ENCODE results near the gene WDR4. TPM values are rescaled to one million over a fixed set of nuclear protein-coding genes. Genes with fewer than 3 reads are reported as not detected.
"Not testable (repeated sequence)": the region's sequence is repeated elsewhere in the genome, so short reads cannot be mapped to it uniquely, and the experiment has no call there.

Gene WDR4
- total RNA-seq, 1 experiment from 2014 or later = 42.6 TPM

DNA sequence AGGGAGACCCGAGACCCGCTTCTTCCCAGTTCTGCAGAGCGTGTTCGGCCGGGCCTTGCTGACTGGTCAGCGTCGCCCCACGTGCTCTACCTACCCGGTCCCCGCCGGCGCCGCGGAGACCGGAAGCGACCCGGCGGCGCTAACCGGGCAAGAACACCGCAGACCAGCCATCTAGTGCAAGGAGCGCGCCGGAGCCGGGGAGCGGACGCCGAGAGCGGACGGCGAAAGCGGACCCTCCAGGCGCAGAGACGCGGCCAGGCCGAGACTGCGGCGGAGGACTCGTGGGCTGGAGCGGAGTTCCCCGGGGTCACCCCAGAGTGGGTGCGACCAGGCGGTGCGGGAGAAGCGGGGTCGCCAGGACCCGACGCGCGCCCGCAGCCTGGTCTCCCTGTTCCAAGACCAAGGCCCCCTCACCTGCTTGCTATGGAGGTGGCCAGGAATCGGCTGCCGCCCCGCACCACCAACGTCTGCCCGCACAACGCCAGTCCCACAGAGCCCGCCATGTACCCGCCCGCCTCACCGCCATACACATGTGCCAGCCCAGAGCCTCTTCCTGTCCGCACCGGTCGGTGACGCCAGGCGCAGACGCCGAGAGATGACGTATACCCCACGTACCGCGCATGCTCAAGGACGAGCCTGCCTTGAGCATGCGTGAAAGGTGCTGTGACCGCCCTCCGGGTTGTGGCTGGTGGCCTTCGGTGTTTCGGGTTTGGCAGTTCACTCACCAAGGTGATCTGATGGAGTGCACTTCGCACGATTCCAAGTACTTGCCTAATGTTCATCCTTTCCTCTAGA is at the start of gene WDR4 (continued):
- TF ChIP-seq ZBTB21 (CRISPR knock-in tag; IDR thresholded peaks at IDR 0.05; ENCODE audit: borderline replicate concordance) (no peak), ZNF425 (CRISPR knock-in tag; conservative IDR thresholded peaks at IDR 0.05) (no peak), GTF2I (CRISPR knock-in tag; conservative IDR thresholded peaks at IDR 0.05) (no peak), ZNF317 (CRISPR knock-in tag; IDR thresholded peaks at IDR 0.05; ENCODE audit: borderline replicate concordance, low read depth) (no peak), JAZF1 (CRISPR knock-in tag; IDR thresholded peaks at IDR 0.05) (no peak), SP1 (CRISPR knock-in tag; conservative IDR thresholded peaks at IDR 0.05) (peak; percentile 81), E2F5 (CRISPR knock-in tag; IDR thresholded peaks at IDR 0.05) (peak; percentile 62; the same call in 1 of the 2 replicates), E2F1 (CRISPR knock-in tag; IDR thresholded peaks at IDR 0.05) (no peak; the same call in 1 of the 2 replicates), SMAD4 (CRISPR knock-in tag; IDR thresholded peaks at IDR 0.05) (no peak), ZNF396 (CRISPR knock-in tag; IDR thresholded peaks at IDR 0.05; ENCODE audit: borderline replicate concordance) (no peak), CDX4 (CRISPR knock-in tag; IDR thresholded peaks at IDR 0.05; ENCODE audit: borderline replicate concordance) (no peak), NFYB (CRISPR knock-in tag; conservative IDR thresholded peaks at IDR 0.05; ENCODE audit: low read depth) (peak; percentile 73), PRRX2 (CRISPR knock-in tag; IDR thresholded peaks at IDR 0.05) (0 out of 2 replicates have a peak, but pooled peaks have one; percentile 45), NFATC4 (CRISPR knock-in tag; IDR thresholded peaks at IDR 0.05) (no peak)
- TF ChIP-seq, protein P1, sequence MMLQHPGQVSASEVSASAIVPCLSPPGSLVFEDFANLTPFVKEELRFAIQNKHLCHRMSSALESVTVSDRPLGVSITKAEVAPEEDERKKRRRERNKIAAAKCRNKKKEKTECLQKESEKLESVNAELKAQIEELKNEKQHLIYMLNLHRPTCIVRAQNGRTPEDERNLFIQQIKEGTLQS (CRISPR knock-in tag; conservative IDR thresholded peaks at IDR 0.05) = no peak
- TF ChIP-seq, protein P2, sequence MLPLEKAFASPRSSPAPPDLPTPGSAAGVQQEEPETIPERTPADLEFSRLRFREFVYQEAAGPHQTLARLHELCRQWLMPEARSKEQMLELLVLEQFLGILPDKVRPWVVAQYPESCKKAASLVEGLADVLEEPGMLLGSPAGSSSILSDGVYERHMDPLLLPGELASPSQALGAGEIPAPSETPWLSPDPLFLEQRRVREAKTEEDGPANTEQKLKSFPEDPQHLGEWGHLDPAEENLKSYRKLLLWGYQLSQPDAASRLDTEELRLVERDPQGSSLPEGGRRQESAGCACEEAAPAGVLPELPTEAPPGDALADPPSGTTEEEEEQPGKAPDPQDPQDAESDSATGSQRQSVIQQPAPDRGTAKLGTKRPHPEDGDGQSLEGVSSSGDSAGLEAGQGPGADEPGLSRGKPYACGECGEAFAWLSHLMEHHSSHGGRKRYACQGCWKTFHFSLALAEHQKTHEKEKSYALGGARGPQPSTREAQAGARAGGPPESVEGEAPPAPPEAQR (CRISPR knock-in tag; IDR thresholded peaks at IDR 0.05) = no peak

DNA sequence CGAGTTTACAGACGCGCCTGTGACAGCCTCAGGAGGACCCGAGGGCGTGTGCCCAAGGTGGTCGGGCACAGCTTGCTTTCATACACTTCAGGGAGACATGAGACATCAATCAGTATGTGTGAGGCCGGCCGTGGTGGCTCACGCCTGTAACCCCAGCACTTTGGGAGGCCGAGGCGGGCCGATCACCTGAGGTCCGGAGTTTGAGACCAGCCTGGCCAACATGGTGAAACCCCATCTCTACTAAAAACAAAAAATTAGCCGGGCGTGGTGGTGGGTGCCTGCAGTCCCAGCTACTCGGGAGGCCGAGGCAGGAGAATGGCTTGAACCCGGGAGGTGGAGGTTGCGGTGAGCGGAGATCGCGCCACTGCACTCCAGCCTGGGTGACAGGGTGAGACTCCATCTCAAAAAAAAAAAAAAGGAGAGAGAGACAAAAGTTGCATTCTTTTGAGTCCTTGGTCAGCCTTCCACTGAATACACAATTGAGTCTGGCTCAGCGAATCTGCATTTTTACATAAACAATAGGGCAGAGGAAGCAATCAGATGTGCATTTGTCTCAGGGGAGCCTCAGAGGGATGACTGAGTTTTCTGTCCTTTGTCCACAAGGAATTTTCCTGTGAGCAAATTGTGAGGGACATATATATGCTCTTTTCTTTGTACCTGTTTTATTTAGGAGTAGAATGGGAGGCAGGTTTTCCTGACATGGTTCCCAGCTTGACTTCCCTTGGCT is 48.3 kb upstream of the WDR4 start:
- ChIA-PET POLR2A (interaction anchor here (1.2 kb wide), 1 partner anchor 34 kb away, joined by 3 read pairs; no protein-coding TSS in a partner anchor), CTCF (interaction anchor here (0.7 to 1.2 kb wide), 2 partner anchors 47 to 683 kb away, joined by 4 read pairs; partner anchors contain the start of gene PKNOX1)
- Mint-ChIP-seq H3K27ac (peak overlapping the region; percentile 99), H3K4me1 (peaks cover 61% of the 10 kb centered on the region)
- H3K9me3 Mint-ChIP-seq; H3K36me3 Mint-ChIP-seq; H3K4me3 Mint-ChIP-seq; ATAC-seq; DNase-seq (ENCODE audit: low spot score); H3K27me3 Mint-ChIP-seq (ENCODE audit: low read depth): not testable (repeated sequence)
